Heart right ventricle (tissue), 16 donors: ENCODE results near the gene GDI1. TPM values are rescaled to one million over a fixed set of nuclear protein-coding genes. Genes with fewer than 3 reads are reported as not detected.

Source experiments
- ATAC-seq, 8 donors: fragments of 200-7000 bp; cut with Tn5 transposase; one replicate each; pipeline ENCODE4 v1.9.1; 2020; ENCODE audit warnings: mild to moderate bottlenecking in 8 of 8, moderate library complexity in 8 of 8, moderate number of reproducible peaks in 1 of 8
- DNase-seq, 2 donors: peaks; one replicate each; pipeline ENCODE4 v3.0.0-alpha.2; 2020
- H3K27ac ChIP-seq, 10 donors: fragments of 200-600 bp; sonication (generic) in 2 of 10; one replicate each; pipeline versions ENCODE4 v1.5.0 to v1.8.0; 2020 to 2022; ENCODE audit warnings: mild to moderate bottlenecking in 3 of 10
- H3K27me3 ChIP-seq, 7 donors: fragments of 200-600 bp; one replicate each; pipeline ENCODE4 v1.8.0; 2021 to 2022; ENCODE audit warnings: mild to moderate bottlenecking in 2 of 7
- H3K36me3 ChIP-seq, 9 donors: fragments of 200-600 bp; sonication (generic) in 1 of 9; one replicate each; pipeline versions ENCODE4 v1.5.0 to v1.8.0; 2020 to 2022; ENCODE audit warnings: mild to moderate bottlenecking in 2 of 9
- H3K4me1 ChIP-seq, 9 donors: fragments of 200-600 bp; sonication (generic) in 1 of 9; one replicate each; pipeline versions ENCODE4 v1.5.0 to v1.8.0; 2020 to 2022; ENCODE audit warnings: mild to moderate bottlenecking in 4 of 9
- H3K4me3 ChIP-seq, 10 donors: fragments of 200-600 bp; sonication (generic) in 2 of 10; one replicate each; pipeline versions ENCODE4 v1.5.0 to v1.8.0; 2020 to 2022; ENCODE audit warnings: mild to moderate bottlenecking in 7 of 10, moderate library complexity in 2 of 10
- H3K9me3 ChIP-seq, 11 donors: fragments of 200-600 bp in 10 of 11; sonication (generic) in 2 of 11; one replicate each; pipeline versions ENCODE4 v1.5.0 to v1.8.0; 2013 to 2022; ENCODE audit warnings: mild to moderate bottlenecking in 2 of 11, control low read depth in 1 of 11, moderate library complexity in 1 of 11
- WGBS, 2 donors: extraction: QIAGEN DNeasy Blood & Tissue Kit; methylation state at CpG; one replicate each; pipeline ENCODE4 v1.1.7; 2013; ENCODE audit warnings: inconsistent platforms in 1 of 2; 5-methylcytosine and 5-hydroxymethylcytosine counted together
- intact Hi-C, 10 donors: fragments of 100-400 bp; cut with DNase I; formaldehyde crosslinking; loops; one replicate each; pipeline versions ENCODE4 v1.11.1 to v1.14.2; 2022
- polyA plus RNA-seq, 2 donors: library from polyadenylated mRNA; stranded (reverse); fragments of 200-250 nt; gene quantifications; one replicate each; pipeline ENCODE4 v1.2.3, GENCODE V29; 2013
- total RNA-seq, 10 donors: library from RNA; stranded (reverse); fragmentation: NEBNext Ultra II Directional in 3 of 10; extraction: Animal tissue kit (Norgen Biotek cat#: 25700) in 3 of 10; gene quantifications; one replicate each; pipeline versions ENCODE4 v1.2.1 to v1.2.4, GENCODE V29; 2021 to 2023
- TF ChIP-seq, protein P1 (sequence below), 9 donors: fragments of 200-600 bp; sonication (generic) in 2 of 9; IDR thresholded peaks; one replicate each; pipeline versions ENCODE4 v1.5.0 to v1.8.0; 2021 to 2022; ENCODE audit warnings: antibody characterized with exemption in 9 of 9, mild to moderate bottlenecking in 5 of 9, moderate library complexity in 1 of 9
- donor health status: Arrhythmogenic right ventricular cardiomyopathy.
- donor health status: ischemic (EF 13 %, LVEDD 7.1; RV severe dilation, severe dysfunction).
- donor health status: healthy with polysubstance abuse.
- donor health status: DM: no; HTN: yes; CAD: no.
- donor health status: DM: no; HTN: no; CAD: no.
- donor health status: ischemic (EF 25% LVEDD 6.9; RV normal size, moderate dysfunction).
- donor health status: ischemic (EF 25% LVEDD 5.7; RV mildly dilated, moderate dysfunction).
- donor health status: healthy.
- donor health status: DM: yes; HTN: yes; CAD: no.
- donor health status: Ischemic cardiomyopathy.
- donor health status: ischemic (EF 35%, LVEDD 5.7; RV mildly dilated, moderate dysfunction).
- donor health status: nonischemic (EF 11% LVEDD 7.7; RV severe dilation, severe dysfunction).
- donor health status: DM: yes; HTN: yes; CAD: no.
- donor health status: PGD.
- donor health status: ischemic (EF 29% LVEDD 5.4; RV normal size, mild dysfunction).
- donor health status: nonischemic (EF 23%, LVEDD 6.1; RV moderate dilation, normal function).

GDI1 gene
- total and polyA plus RNA-seq, 12 donors, result 67.5 to 117 (median 79.3) TPM

DNA sequence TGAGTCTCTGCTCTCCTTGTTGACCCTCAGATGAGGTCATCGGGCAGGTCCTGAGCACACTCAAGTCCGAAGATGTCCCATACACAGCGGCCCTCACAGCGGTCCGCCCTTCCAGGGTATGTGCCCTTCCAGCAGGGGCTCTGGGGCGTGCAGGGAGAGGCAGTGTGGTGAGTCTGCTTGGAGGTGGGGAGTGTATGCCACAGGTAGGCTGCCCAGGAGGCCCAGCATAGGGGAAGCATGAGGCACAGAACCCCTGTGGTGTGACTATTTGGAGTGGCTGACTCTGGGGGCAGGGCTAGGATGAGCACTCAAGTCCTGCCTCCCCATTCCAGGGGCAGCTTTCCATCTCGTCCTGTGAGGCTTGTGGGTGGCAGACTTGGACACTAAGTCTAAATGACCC is 3.3 kb upstream of the GDI1 start:
- WGBS, 2 donors, result 93 to 98% methylated on average over 6 to 7 of the region's 7 CpGs
- Histone ChIP-seq H3K4me3 (no peak overlapping the region), H3K36me3 (peaks cover 0 to 43% (median 0%) of the 10 kb centered on the region in 9 donors), H3K27ac (no peak overlapping the region), H3K9me3 (no peaks in the 10 kb centered on the region), H3K4me1 (peaks cover 0 to 33% (median 18%) of the 10 kb centered on the region in 9 donors), H3K27me3 (no peaks in the 10 kb centered on the region)
- ATAC-seq (no peak), DNase-seq (no peak)
- TF ChIP-seq, protein P1, sequence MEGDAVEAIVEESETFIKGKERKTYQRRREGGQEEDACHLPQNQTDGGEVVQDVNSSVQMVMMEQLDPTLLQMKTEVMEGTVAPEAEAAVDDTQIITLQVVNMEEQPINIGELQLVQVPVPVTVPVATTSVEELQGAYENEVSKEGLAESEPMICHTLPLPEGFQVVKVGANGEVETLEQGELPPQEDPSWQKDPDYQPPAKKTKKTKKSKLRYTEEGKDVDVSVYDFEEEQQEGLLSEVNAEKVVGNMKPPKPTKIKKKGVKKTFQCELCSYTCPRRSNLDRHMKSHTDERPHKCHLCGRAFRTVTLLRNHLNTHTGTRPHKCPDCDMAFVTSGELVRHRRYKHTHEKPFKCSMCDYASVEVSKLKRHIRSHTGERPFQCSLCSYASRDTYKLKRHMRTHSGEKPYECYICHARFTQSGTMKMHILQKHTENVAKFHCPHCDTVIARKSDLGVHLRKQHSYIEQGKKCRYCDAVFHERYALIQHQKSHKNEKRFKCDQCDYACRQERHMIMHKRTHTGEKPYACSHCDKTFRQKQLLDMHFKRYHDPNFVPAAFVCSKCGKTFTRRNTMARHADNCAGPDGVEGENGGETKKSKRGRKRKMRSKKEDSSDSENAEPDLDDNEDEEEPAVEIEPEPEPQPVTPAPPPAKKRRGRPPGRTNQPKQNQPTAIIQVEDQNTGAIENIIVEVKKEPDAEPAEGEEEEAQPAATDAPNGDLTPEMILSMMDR (IDR thresholded peaks at IDR 0.05), result no peak
- intact Hi-C loops, result no loop called here

DNA sequence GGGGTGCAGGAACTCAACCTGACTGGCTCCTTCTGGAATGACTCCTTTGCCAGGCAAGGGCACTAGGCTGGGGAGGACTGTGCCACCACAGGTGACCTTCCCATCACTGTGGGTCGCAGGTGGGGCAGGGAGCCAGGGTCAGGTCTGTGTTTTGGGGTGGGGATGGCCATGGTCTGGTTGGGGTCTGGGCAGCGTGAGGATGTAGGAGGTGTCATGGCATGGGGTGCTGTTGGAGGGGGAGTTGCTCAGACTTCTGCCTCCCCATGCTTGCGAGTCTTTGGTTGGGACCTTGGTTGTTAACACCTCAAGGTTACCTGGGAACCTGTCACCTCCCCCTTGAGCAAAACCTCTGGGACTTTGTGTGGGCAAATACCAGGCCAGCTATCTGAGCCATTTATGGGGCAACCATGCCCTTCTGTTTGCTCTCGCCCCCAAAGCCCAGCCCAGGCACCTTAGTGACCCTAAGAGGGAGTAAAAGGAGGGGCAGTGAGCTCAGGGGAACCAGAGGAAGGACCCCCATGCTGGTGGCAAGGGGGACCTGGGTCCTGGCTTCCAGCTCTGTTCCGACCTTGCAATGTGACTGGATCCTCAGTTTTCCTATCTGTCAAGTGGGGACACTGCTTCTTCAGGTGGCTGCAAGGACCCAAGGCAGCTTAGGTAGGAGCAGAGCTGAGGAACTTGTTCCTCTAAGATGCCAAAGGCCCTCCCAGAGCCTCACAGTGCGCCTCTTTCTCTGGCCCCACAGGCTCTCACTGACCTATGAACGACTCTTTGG is 2.4 kb upstream of the GDI1 start:
- DNase-seq (no peak), ATAC-seq (no peak)
- Histone ChIP-seq H3K36me3 (peaks cover 0 to 45% (median 0%) of the 10 kb centered on the region in 9 donors), H3K9me3 (no peaks in the 10 kb centered on the region), H3K27ac (no peak overlapping the region), H3K4me3 (no peak overlapping the region), H3K4me1 (peaks cover 0 to 34% (median 17%) of the 10 kb centered on the region in 9 donors), H3K27me3 (no peaks in the 10 kb centered on the region)
- 96 to 99% methylated on average over 6 to 7 of the region's 7 CpGs for WGBS, 2 donors
- TF ChIP-seq, protein P1 (IDR thresholded peaks at IDR 0.05), result no peak
- intact Hi-C loops, result loop anchor here in 1 of 10 donors (5.0 kb wide), 1 partner anchor 43 kb away; the partner anchor contains the start of gene LAGE3

DNA sequence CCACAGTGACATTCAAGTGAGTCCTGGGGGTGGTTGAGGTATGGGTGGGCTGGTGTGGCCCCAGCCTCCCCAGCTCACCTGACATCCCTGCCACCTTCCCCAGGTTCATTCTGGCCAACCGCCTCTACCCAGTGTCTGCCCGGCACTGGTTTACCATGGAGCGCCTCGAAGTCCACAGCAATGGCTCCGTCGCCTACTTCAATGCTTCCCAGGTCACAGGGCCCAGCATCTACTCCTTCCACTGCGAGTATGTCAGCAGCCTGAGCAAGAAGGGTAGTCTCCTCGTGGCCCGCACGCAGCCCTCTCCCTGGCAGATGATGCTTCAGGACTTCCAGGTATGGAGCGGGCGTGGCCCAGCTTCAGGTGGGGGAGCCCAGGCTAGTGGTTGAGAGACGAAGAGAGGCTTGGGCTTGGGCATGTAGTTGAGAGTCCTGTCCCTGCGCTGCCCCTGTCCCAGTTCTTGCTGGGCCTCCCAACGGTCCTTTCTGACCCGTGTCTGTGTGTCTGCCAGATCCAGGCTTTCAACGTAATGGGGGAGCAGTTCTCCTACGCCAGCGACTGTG is 1.7 kb upstream of the GDI1 start:
- intact Hi-C loops, result loop anchor here in 1 of 10 donors (5.0 kb wide), 1 partner anchor 42 kb away; the partner anchor contains the start of gene LAGE3
- H3K27ac ChIP-seq, result no peak overlapping the region
- TF ChIP-seq, protein P1 (IDR thresholded peaks at IDR 0.05), result no peak
- peaks cover 0 to 29% (median 14%) of the 10 kb centered on the region in 9 donors for H3K4me1 ChIP-seq
- no peaks in the 10 kb centered on the region for H3K27me3 ChIP-seq
- DNase-seq (no peak), ATAC-seq (no peak)
- H3K9me3 ChIP-seq, result no peaks in the 10 kb centered on the region
- H3K36me3 ChIP-seq, result peaks cover 0 to 52% (median 0%) of the 10 kb centered on the region in 9 donors
- no peak overlapping the region for H3K4me3 ChIP-seq
- WGBS, 2 donors, result 93 to 96% methylated on average over 19 of the region's 19 CpGs

DNA sequence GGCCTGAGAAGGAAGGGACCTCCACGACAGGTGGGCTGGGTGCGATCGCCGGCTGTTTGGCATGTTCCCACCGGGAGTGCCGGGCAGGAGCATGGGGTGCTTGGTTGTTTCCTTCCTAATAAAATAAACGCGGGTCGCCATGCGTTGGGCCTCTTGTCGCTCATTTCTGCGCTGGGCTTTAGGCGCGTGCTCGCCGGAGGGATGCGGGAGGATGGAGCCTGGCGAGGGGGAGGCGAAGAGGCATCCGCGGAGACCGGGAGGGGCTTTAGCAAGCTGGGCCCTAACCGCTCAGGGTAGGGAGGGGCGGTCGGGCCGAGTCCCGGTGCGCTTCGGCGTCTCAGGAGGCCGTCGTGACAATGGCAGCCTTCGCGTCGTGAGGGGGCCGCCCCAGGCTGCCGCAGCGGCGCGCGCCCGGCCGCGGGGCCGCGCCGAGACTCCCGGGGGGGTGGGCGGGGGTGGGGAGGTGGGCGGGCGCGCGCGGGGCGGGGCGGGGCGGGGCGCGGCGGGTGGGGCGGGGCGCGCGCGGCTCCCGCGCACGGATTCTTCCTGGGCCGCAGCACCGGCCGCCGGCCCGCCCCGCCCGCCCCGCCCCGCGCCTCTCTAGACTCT is 476 bp upstream of the GDI1 start:
- H3K27me3 ChIP-seq, result no peaks in the 10 kb centered on the region
- H3K36me3 ChIP-seq, result peaks cover 0 to 64% (median 0%) of the 10 kb centered on the region in 9 donors
- H3K9me3 ChIP-seq, result no peaks in the 10 kb centered on the region
- H3K4me1 ChIP-seq, result peaks cover 0 to 23% (median 13%) of the 10 kb centered on the region in 9 donors
- TF ChIP-seq, protein P1 (IDR thresholded peaks at IDR 0.05), result no peak
- H3K4me3 ChIP-seq, result peak overlapping the region in 9 of 10 donors; percentile 72 to 89 (median 81)
- peak overlapping the region; percentile 77 to 94 (median 90) for H3K27ac ChIP-seq
- DNase-seq (peak; percentile 27 to 32), ATAC-seq (peak in 7 of 8 donors; percentile 32 to 64 (median 48))
- intact Hi-C loops, result loop anchor here in 1 of 10 donors (5.0 kb wide), 1 partner anchor 41 kb away; the partner anchor contains the start of gene LAGE3
- WGBS, 2 donors, result 6 to 11% methylated on average over 10 to 46 of the region's 78 CpGs
